ENCODE results near the gene WDFY2. TPM values are rescaled to one million over a fixed set of nuclear protein-coding genes. Genes with fewer than 3 reads are reported as not detected.

Gene WDFY2
- total and polyA plus RNA-seq, 2 of the 13 experiments (the other 11 are each of a cell fraction or from before 2014, with no cell fraction given): 22.6 to 27.0 TPM

DNA sequence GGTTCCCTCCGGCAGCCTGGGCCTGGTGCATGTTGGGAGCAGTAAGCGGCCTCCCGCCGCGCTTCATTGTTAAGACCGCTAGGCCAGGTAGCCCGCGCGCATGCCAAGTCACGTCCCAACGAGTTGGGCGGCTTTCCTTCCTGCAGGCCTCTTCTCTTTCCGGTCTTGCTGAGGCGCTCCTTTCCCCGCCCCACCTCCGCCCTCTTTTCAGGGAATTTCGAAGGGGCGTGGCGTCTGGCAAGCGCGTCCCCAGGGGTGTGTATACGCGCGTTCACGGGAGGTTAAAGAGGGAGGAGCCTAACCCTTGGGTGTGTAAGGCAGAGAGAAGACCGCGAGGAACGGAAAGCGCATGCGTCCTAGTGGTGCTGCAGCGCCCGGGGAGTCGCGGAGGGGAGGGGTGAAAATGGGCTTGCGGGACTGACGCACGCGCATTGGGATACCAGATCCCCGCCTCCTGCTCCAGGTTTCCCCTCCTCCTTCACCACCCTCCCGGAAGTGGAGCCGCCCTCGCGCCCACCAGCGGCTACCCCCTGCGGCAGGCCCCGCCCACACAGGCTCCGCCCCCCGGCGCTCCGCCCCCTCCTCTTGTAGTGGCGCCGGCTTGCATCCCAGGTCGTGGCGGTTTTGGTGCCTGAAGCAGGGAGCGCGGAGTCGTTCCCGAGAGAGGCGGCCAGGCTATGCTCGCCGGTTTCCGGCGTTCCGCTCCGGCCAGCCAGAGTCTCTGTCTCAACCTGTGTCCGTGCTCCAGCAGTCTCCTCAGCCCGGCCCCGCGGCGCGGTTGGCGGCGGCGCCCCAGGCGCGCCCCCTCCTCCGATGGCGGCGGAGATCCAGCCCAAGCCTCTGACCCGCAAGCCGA lies at the start of gene WDFY2 (continued):
- TF ChIP-seq DZIP1 (CRISPR knock-in tag; IDR thresholded peaks at IDR 0.05): no peak
- TF ChIP-seq HBP1 (CRISPR knock-in tag; IDR thresholded peaks at IDR 0.05; ENCODE audit: low read depth): peak; percentile 93; the same call in 1 of the 2 replicates
- TF ChIP-seq YY1 (IDR thresholded peaks at IDR 0.05; ENCODE audit: insufficient read depth, insufficient replicate concordance, low read depth, low read length): peak; percentile 77
- no peak for TF ChIP-seq ATF5 (CRISPR knock-in tag; IDR thresholded peaks at IDR 0.05; ENCODE audit: low read depth)
- TF ChIP-seq, protein P1, sequence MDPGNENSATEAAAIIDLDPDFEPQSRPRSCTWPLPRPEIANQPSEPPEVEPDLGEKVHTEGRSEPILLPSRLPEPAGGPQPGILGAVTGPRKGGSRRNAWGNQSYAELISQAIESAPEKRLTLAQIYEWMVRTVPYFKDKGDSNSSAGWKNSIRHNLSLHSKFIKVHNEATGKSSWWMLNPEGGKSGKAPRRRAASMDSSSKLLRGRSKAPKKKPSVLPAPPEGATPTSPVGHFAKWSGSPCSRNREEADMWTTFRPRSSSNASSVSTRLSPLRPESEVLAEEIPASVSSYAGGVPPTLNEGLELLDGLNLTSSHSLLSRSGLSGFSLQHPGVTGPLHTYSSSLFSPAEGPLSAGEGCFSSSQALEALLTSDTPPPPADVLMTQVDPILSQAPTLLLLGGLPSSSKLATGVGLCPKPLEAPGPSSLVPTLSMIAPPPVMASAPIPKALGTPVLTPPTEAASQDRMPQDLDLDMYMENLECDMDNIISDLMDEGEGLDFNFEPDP (CRISPR knock-in tag; conservative IDR thresholded peaks at IDR 0.05): no peak
- TF ChIP-seq ZNF564 (CRISPR knock-in tag; IDR thresholded peaks at IDR 0.05): peak; percentile 73; the same call in 1 of the 2 replicates
- TF ChIP-seq ARID2 (CRISPR knock-in tag; IDR thresholded peaks at IDR 0.05; ENCODE audit: borderline replicate concordance): 0 out of 2 replicates have a peak, but pooled peaks have one; percentile 15
- TF ChIP-seq, protein P2, sequence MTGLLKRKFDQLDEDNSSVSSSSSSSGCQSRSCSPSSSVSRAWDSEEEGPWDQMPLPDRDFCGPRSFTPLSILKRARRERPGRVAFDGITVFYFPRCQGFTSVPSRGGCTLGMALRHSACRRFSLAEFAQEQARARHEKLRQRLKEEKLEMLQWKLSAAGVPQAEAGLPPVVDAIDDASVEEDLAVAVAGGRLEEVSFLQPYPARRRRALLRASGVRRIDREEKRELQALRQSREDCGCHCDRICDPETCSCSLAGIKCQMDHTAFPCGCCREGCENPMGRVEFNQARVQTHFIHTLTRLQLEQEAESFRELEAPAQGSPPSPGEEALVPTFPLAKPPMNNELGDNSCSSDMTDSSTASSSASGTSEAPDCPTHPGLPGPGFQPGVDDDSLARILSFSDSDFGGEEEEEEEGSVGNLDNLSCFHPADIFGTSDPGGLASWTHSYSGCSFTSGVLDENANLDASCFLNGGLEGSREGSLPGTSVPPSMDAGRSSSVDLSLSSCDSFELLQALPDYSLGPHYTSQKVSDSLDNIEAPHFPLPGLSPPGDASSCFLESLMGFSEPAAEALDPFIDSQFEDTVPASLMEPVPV (CRISPR knock-in tag; IDR thresholded peaks at IDR 0.05): no peak
- no peak for TF ChIP-seq PLRG1 (conservative IDR thresholded peaks at IDR 0.05)
- TF ChIP-seq, protein P3, sequence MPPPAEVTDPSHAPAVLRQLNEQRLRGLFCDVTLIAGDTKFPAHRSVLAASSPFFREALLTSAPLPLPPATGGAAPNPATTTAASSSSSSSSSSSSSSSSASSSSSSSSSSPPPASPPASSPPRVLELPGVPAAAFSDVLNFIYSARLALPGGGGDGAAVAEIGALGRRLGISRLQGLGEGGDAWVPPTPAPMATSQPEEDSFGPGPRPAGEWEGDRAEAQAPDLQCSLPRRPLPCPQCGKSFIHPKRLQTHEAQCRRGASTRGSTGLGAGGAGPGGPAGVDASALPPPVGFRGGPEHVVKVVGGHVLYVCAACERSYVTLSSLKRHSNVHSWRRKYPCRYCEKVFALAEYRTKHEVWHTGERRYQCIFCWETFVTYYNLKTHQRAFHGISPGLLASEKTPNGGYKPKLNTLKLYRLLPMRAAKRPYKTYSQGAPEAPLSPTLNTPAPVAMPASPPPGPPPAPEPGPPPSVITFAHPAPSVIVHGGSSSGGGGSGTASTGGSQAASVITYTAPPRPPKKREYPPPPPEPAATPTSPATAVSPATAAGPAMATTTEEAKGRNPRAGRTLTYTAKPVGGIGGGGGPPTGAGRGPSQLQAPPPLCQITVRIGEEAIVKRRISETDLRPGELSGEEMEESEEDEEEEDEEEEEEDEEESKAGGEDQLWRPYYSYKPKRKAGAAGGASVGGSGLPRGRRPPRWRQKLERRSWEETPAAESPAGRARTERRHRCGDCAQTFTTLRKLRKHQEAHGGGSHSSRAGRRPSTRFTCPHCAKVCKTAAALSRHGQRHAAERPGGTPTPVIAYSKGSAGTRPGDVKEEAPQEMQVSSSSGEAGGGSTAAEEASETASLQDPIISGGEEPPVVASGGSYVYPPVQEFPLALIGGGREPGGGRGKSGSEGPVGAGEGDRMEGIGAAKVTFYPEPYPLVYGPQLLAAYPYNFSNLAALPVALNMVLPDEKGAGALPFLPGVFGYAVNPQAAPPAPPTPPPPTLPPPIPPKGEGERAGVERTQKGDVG (CRISPR knock-in tag; IDR thresholded peaks at IDR 0.05; ENCODE audit: borderline replicate concordance): peak; percentile 38; the same call in 1 of the 2 replicates
- TF ChIP-seq ATF7-NPFF (CRISPR knock-in tag; IDR thresholded peaks at IDR 0.05; ENCODE audit: low read depth): peak; percentile 79; the same call in 1 of the 2 replicates
- no peak for TF ChIP-seq HNRNPK (IDR thresholded peaks at IDR 0.05; ENCODE audit: low read depth, low read length, poor library complexity, severe bottlenecking)
- TF ChIP-seq ISL2 (CRISPR knock-in tag; IDR thresholded peaks at IDR 0.05): peak; percentile 11; the same call in 1 of the 2 replicates
- TF ChIP-seq PAF1 (CRISPR knock-in tag; IDR thresholded peaks at IDR 0.05): no peak
- TF ChIP-seq NFATC3 (CRISPR knock-in tag; IDR thresholded peaks at IDR 0.05): no peak
- TF ChIP-seq ISX (CRISPR knock-in tag; conservative IDR thresholded peaks at IDR 0.05): no peak

All from HepG2 (cell line).